Breast epithelium (tissue), 3 donors: ENCODE results near the gene LPP.

Experiments used
- POLR2A ChIP-seq: fragments of 450-650 bp; IDR thresholded peaks from one replicate; pipeline ENCODE4 v1.6.1; 2016; ENCODE audit warnings: antibody characterized with exemption, mild to moderate bottlenecking, moderate library complexity
- POLR2AphosphoS5 ChIP-seq, 3 donors: sonication (generic); formaldehyde crosslinking; IDR thresholded peaks; one replicate each; pipeline ENCODE4 v1.6.1; 2017; ENCODE audit warnings: antibody characterized with exemption in 3 of 3
- TF ChIP-seq, protein P1 (sequence below), 3 donors: fragments of 450-650 bp; IDR thresholded peaks; one replicate each; pipeline ENCODE4 v1.5.1; 2016 to 2017; ENCODE audit warnings: antibody characterized with exemption in 3 of 3, mild to moderate bottlenecking in 3 of 3, moderate library complexity in 3 of 3

DNA sequence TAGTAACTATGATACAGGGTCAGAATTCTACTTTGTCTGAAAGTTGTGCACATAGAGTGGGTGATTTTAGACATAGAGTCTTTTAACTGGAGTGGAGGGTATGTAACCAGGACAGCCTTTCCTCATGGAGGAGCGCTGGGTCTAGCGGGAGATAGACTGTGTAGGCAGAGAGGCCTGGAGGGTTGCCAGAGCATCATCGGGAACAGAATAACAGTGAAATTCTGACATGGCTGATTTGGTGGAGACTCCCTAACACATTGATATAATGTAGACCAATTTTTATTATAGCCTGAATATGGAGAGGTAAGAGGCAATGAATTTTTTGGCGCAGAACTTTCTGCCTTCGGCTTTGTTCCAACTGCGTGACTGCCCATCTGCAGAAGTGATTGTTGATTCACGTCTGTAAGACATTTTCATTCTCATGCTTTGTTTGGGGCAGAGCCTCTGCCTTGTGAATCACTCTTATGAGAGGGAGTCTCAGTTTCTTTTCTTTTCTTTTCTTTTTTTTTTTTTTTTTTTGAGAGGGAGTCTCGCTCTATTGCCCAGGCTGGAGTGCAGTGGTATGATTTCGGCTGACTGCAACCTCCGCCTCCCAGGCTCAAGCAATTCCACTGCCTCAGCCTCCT lies 16.0 kb downstream of the LPP start:
- TF ChIP-seq, protein P1, sequence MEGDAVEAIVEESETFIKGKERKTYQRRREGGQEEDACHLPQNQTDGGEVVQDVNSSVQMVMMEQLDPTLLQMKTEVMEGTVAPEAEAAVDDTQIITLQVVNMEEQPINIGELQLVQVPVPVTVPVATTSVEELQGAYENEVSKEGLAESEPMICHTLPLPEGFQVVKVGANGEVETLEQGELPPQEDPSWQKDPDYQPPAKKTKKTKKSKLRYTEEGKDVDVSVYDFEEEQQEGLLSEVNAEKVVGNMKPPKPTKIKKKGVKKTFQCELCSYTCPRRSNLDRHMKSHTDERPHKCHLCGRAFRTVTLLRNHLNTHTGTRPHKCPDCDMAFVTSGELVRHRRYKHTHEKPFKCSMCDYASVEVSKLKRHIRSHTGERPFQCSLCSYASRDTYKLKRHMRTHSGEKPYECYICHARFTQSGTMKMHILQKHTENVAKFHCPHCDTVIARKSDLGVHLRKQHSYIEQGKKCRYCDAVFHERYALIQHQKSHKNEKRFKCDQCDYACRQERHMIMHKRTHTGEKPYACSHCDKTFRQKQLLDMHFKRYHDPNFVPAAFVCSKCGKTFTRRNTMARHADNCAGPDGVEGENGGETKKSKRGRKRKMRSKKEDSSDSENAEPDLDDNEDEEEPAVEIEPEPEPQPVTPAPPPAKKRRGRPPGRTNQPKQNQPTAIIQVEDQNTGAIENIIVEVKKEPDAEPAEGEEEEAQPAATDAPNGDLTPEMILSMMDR (IDR thresholded peaks at IDR 0.05) = no peak
- TF ChIP-seq POLR2A (no peak), POLR2AphosphoS5 (IDR thresholded peaks at IDR 0.05) (no peak)
